ENCODE measurements around the gene PRKD2.

DNA sequence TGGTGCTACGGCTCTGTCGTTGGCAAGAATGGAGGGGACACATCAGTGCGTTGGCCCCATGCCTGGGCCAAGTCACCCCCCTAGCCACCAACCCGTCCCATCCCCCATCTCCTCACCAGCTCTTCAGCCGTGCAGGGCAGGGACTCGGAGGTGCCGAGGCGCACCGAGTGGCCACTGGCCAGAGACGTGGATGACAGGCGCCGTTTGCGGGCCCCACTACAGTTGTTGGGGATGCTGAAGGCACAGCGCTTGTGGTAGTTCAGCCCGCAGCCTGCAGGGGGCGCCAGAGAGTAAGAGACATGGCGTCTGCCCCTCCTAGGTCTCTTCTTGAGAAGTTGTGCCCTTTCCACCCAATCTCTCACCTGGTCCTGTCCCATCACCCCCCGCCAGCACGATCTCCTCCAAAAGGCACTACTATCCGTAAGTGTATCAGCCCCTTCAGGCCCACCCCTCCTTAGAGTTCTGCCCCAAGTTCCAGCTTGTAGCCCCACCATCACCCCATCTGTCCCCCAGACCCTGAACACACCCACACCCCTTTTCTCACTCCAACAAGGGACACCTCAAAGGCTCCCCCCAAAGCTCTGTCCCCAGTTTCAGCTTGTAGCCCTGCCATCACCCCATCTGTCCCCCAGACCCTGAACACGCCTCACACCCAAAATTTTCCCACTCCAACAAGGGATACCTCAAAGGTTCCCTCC lies 12.4 kb downstream of the PRKD2 start:
- TF ChIP-seq POLR2A (IDR thresholded peaks at IDR 0.05) (no peak), POLR2AphosphoS5 (IDR thresholded peaks at IDR 0.05; ENCODE audit: insufficient read depth in 1 of 2, low read depth in 1 of 2) (no peak)
- TF ChIP-seq, protein P1, sequence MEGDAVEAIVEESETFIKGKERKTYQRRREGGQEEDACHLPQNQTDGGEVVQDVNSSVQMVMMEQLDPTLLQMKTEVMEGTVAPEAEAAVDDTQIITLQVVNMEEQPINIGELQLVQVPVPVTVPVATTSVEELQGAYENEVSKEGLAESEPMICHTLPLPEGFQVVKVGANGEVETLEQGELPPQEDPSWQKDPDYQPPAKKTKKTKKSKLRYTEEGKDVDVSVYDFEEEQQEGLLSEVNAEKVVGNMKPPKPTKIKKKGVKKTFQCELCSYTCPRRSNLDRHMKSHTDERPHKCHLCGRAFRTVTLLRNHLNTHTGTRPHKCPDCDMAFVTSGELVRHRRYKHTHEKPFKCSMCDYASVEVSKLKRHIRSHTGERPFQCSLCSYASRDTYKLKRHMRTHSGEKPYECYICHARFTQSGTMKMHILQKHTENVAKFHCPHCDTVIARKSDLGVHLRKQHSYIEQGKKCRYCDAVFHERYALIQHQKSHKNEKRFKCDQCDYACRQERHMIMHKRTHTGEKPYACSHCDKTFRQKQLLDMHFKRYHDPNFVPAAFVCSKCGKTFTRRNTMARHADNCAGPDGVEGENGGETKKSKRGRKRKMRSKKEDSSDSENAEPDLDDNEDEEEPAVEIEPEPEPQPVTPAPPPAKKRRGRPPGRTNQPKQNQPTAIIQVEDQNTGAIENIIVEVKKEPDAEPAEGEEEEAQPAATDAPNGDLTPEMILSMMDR (IDR thresholded peaks at IDR 0.05) = peak; percentile 76 to 95 (median 86)
